ENCODE measurements around the gene UBE2R2. TPM values are rescaled to one million over a fixed set of nuclear protein-coding genes. Genes with fewer than 3 reads are reported as not detected.
"Not testable (repeated sequence)": the region's sequence is repeated elsewhere in the genome, so short reads cannot be mapped to it uniquely, and the experiment has no call there.

UBE2R2 gene
- total RNA-seq, 1 donor from 2014 or later: 35.1 TPM

DNA sequence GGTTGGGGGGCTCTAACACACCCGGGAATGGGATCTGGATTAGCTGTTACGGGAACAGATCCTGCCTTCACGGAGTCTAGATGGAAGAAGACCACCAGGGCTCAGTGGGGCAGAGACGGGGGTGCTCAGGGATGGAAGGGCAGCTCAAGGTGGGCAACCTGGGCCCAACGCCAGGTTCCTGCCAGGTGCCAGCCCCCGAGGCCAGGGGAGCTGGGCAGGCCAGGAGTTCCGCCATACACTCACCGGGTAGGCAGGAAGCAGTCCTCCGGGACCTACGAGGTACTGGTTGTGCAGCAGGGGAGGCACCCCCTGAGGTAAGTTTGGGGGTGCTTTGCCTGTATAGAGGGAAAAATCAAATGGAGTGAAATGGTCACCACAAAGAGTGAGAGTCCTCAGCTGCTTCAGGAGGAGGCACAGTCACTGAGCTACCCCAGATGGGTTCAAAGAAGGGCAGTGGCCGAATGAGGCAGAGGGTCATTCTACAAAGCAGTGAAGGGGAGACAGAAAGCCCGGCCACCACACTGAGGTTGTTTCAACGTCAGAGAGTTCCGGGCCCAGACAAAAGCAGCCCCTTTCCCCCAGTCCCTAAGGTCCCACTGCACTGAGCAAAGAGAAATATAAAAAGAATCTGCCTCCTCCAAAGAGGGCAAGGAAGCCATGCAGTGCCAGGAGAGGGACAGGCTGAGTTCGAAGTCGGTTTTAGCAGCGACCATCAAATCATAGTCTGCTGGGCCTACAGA lies 110.0 kb downstream of the UBE2R2 start:
- intact Hi-C loops (cut with micrococcal nuclease): loop anchor here (10.0 kb wide), 1 partner anchor 58 kb away; no protein-coding TSS in a partner anchor

GRCh38 chr9:33927694-33928093 lies 110.7 kb downstream of the UBE2R2 start:
- intact Hi-C loops (cut with micrococcal nuclease): loop anchor here (10.0 kb wide), 1 partner anchor 57 kb away; no protein-coding TSS in a partner anchor

DNA sequence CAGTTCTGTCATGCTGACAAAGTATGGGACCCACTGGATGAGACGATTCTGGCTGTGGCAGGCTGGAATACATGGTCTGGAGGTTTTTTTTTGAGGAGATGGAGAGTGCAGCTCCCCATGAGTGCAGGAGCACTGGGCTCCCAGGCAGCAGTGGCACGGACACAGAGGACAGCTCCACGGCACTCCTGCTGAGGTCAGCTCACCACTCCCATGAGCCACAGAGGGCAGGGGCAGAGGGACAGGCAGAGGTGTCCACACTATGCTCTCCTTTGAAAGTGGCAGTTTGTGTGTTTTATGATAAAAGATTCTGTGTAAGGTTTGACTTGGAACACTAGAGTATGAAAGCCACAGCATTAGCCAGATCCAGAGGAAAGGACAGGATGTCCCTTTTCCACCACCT lies 114.4 kb downstream of the UBE2R2 start:
- intact Hi-C loops (cut with micrococcal nuclease): no loop called here

DNA sequence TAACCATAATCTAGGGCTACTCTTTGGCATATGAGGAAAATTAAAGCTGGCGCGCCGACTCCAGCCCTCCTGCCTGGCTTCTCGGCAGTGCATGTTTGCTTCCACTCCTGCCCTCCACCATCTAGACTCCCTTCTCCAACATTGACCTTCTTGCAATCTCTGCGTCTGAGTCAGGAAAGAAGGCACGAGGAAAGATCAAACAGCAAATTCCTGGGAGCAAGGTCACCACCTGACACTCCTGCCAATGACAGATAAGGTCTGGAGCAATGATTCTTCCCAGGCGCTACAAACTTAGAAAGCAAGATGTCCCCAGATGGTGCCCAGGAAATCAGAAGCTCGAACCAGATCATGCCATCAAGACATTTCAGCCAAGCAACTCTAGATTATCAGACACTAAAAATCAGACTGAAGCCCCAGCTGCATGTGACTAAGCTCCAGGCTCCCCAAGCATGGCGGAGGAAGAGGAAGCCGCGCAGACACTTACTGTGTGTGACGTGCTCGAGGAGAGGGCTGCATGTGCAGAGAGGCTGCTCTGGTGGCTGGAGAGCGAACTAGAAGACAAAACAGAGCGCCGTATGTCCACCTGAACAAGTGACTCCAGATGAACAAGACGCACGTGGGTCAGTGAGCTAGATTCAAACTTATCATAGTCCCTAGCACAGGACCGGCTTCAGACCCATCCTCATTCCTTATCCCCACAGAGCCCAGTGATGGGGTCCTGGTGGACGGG lies 115.3 kb downstream of the UBE2R2 start:
- intact Hi-C loops (cut with micrococcal nuclease): no loop called here

DNA sequence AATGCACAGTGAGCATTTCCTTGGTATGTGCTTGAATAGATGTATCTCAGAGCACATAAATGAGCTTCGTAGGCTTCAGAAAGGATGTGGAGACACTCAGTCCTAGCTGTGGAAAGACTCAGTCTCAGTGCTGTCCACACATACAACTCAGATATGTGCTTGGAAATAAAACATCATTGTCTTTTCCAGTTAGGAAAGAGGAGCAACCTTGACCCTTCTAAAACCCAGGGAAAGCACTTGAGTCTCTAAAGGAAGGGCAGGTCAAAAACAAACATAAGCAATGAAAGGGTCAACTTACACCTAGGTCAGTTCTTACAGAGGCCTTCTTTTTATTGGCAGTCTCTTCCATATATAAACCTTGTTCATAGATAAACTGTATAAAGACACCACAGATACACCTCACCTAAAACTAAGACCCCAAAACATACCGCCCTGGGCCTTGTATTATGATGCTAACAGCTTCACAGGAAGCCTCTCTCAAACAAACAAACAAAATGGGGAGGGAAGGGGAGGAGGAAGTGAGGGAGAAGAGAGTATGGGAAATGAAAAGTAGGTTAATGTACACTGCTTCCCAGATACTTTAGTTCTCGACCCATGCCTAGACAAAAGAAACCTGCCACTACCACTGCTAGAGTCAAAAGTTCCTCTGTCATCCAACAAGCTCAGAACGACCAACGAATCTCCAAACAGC lies 117.4 kb downstream of the UBE2R2 start:
- intact Hi-C loops (cut with micrococcal nuclease): no loop called here

DNA sequence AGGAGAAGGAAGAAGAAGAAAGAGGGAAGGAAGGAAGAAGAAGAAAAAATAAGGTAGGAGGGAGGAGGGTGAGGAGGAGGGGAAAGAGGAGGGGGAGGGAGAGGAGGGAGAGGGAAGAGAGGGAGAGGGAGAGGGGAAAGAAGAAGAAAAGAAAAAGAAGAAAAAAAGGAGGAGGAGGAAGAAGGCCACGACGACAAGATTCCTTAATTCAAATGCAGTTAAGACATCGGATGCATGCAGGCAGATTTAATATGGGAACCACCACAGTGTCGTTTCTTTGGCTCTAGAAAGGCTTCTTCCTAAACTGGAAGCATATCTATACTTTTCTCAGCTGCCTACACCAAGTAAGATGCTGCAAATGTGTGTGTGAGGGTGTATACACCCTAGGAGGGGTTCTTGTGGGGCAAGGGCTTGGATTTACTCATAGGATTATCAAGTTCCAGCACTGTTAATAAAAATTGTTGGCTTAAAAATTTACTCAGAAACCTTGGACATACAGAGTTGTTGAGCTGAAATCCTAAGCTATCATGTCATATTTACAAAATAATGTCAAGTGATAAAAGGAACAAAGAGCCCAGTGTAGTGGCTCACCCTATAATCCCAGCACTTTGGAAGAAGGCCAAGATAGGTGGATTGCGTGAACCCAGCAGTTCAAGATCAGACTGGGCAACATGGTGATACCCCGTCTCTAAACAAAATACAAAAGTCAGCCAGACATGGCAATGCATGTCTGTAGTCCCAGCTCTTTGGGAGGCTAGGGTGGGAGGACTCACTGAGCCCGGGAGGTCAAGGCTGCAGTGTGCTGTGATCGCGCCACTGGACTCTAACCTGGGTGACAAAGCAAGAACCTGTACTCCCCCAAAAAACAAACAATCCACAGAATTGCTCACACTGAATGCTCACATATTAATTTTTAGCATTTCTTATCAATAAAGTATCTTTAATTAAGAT lies 123.2 kb downstream of the UBE2R2 start:
- intact Hi-C loops (cut with micrococcal nuclease): no loop called here

GRCh38 chr9:33942471-33943083 lies 125.6 kb downstream of the UBE2R2 start:
- intact Hi-C loops (cut with micrococcal nuclease): no loop called here

DNA sequence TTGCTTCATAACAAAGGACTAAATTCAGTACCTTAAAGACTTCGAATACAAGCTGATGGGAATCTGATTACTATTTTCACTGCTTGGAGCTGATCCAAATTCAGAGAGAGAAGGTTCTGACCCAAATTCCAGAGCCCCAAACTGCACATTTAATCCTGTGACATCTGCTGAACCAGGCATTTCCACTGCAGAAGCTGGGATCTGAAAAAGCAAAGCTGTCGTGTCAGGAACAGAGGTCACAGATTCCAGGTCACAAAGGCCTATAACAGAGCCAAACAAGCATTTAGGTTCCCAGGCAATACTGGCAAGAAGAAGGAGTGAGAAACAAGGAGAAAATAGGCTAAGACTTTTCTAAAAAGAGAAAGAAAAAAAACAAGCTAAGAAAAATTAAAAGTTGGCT lies 126.4 kb downstream of the UBE2R2 start:
- intact Hi-C loops (cut with micrococcal nuclease): no loop called here

GRCh38 chr9:33946779-33947535 lies 130.0 kb downstream of the UBE2R2 start:
- intact Hi-C loops (cut with micrococcal nuclease): no loop called here

DNA sequence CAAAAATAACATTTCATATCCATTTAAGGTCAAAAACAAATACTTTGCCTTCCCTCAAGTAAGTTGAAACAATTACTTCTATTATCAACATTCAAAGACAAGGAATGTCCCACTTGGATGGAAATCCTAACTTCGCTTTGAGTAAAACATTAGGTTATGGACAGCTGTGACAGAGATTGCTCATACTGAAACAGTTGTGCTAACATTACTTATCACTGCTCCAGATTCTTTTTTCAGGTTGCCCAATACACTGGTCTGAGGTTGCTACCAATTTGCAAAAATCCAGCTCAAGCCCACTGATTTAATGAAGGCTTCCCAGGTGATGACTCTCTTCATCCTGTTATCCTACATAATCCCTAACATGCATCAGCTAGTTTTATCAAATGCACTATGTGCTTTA lies 133.4 kb downstream of the UBE2R2 start:
- intact Hi-C loops (cut with micrococcal nuclease): no loop called here

DNA sequence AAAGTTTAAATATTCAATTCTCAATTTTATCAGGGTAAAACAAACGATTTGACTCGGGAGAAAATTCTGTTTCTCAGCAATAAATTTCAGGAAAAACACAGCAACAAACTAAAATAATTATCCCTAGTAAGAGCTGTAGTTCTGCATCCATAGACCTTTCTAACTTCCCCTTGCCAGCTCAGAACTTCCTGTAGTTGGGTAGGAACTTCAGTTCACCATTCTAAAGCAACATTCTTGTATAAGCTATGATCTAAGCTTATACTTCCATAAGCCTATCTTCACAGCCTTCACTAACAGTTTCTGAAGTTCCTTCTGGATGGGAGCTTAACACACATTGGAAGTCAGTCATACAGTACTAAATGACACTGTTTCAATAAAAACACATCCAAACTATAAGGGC lies 135.1 kb downstream of the UBE2R2 start:
- intact Hi-C loops (cut with micrococcal nuclease): no loop called here

DNA sequence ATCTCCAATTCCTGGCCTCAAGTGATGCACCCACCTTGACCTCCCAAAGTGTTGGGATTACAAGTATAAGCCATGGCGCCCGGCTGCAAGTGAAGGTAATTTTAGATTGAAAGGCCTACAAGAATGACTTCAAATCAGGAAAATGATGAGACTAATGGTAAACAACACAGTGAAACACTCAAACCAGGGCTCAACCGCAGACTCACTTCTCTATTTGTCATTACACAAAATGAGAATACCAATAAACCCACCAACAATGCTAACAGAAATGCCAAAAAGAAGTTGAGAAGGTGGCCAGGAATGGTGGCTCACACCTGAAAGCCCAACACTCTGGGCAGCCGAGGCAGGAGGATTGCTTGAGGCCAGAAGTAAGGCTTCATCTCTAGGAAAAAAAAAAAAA lies 139.6 kb downstream of the UBE2R2 start:
- intact Hi-C loops (cut with micrococcal nuclease): no loop called here

- intact Hi-C loops (cut with micrococcal nuclease): no loop called here
Observed at GRCh38 chr9:33959725-33960124, 142.8 kb downstream of the UBE2R2 start.

- intact Hi-C loops (cut with micrococcal nuclease): not testable (repeated sequence)
Observed at GRCh38 chr9:33962468-33962867, 145.5 kb downstream of the UBE2R2 start.

- intact Hi-C loops (cut with micrococcal nuclease): no loop called here
Observed at GRCh38 chr9:33964086-33964768, 147.3 kb downstream of the UBE2R2 start.

Data from T-helper 2 cell treated with Interferon-gamma antibody and Interleukin-4, amounts not matched to agents 100 ng/mL and 5 ng/mL, for 36 hours (primary cell).